Mesenteric fat pad (tissue), 1 donor: Measurements from ENCODE around the gene KRTAP1-3. TPM values are rescaled to one million over a fixed set of nuclear protein-coding genes. Genes with fewer than 3 reads are reported as not detected.

Experiments used
- total RNA-seq: library from RNA; stranded (reverse); fragmentation: NEBNext Ultra II Directional; extraction: Animal tissue kit (Norgen Biotek cat#: 25700); gene quantifications from one replicate; pipeline ENCODE4 v1.2.1, GENCODE V29; 2021
- donor health status: DM: yes; HTN: yes; CAD: no.

KRTAP1-3 gene
- total RNA-seq, 1 donor from 2014 or later: not detected

Other genes starting within 250 kb of the KRTAP1-3 start
- gene KRT28, start 234.9 kb downstream of the KRTAP1-3 start, total RNA-seq: not detected
- gene KRT10, start 212.3 kb downstream of the KRTAP1-3 start, total RNA-seq: 38.6 TPM
- not detected for gene KRT12, start 167.7 kb downstream of the KRTAP1-3 start, total RNA-seq
- gene KRT20, start 149.6 kb downstream of the KRTAP1-3 start, total RNA-seq: 1.2 TPM
- gene KRT23, start 97.2 kb downstream of the KRTAP1-3 start, total RNA-seq: 0.80 TPM
- not detected for gene KRT39, start 67.9 kb downstream of the KRTAP1-3 start, total RNA-seq
- not detected for gene KRT40, start 50.5 kb downstream of the KRTAP1-3 start, total RNA-seq
- gene KRTAP3-3, start 40.7 kb downstream of the KRTAP1-3 start, total RNA-seq: not detected
- gene KRTAP3-2, start 35.0 kb downstream of the KRTAP1-3 start, total RNA-seq: not detected
- not detected for gene KRTAP3-1, start 25.7 kb downstream of the KRTAP1-3 start, total RNA-seq
- gene KRTAP1-5, start 7.7 kb downstream of the KRTAP1-3 start, total RNA-seq: not detected
- not detected for gene KRTAP1-4, start 4.7 kb downstream of the KRTAP1-3 start, total RNA-seq
- not detected for gene KRTAP1-1, start 6.6 kb upstream of the KRTAP1-3 start, total RNA-seq
- gene KRTAP2-1, start 12.4 kb upstream of the KRTAP1-3 start, total RNA-seq: not detected
- gene KRTAP2-2, start 20.4 kb upstream of the KRTAP1-3 start, total RNA-seq: not detected
- gene KRTAP2-3, start 25.2 kb upstream of the KRTAP1-3 start, total RNA-seq: not detected
- gene KRTAP2-4, start 31.0 kb upstream of the KRTAP1-3 start, total RNA-seq: not detected
- not detected for gene KRTAP4-7, start 49.3 kb upstream of the KRTAP1-3 start, total RNA-seq
- gene KRTAP4-8, start 63.3 kb upstream of the KRTAP1-3 start, total RNA-seq: not detected
- not detected for gene KRTAP4-16, start 67.3 kb upstream of the KRTAP1-3 start, total RNA-seq
- not detected for gene KRTAP4-9, start 70.5 kb upstream of the KRTAP1-3 start, total RNA-seq
- not detected for gene KRTAP4-11, start 83.5 kb upstream of the KRTAP1-3 start, total RNA-seq
- not detected for gene KRTAP4-12, start 89.3 kb upstream of the KRTAP1-3 start, total RNA-seq
- not detected for gene KRTAP4-6, start 105.7 kb upstream of the KRTAP1-3 start, total RNA-seq
- gene KRTAP4-5, start 115.0 kb upstream of the KRTAP1-3 start, total RNA-seq: not detected
- not detected for gene KRTAP4-4, start 125.9 kb upstream of the KRTAP1-3 start, total RNA-seq
- gene KRTAP4-3, start 133.3 kb upstream of the KRTAP1-3 start, total RNA-seq: not detected
- gene KRTAP4-2, start 143.3 kb upstream of the KRTAP1-3 start, total RNA-seq: not detected
- gene KRTAP4-1, start 150.0 kb upstream of the KRTAP1-3 start, total RNA-seq: not detected
- gene KRTAP9-1, start 155.0 kb upstream of the KRTAP1-3 start, total RNA-seq: not detected
- not detected for gene KRTAP9-2, start 191.8 kb upstream of the KRTAP1-3 start, total RNA-seq
- not detected for gene KRTAP9-3, start 197.6 kb upstream of the KRTAP1-3 start, total RNA-seq
- gene KRTAP9-8, start 203.1 kb upstream of the KRTAP1-3 start, total RNA-seq: not detected
- not detected for gene KRTAP9-4, start 214.8 kb upstream of the KRTAP1-3 start, total RNA-seq
- not detected for gene KRTAP9-9, start 220.5 kb upstream of the KRTAP1-3 start, total RNA-seq
- gene KRTAP9-6, start 230.5 kb upstream of the KRTAP1-3 start, total RNA-seq: not detected
- gene KRTAP9-7, start 240.8 kb upstream of the KRTAP1-3 start, total RNA-seq: not detected